NCI-H2227 (cell line): ENCODE measurements around the gene TAOK2.
"Not testable (repeated sequence)": the region's sequence is repeated elsewhere in the genome, so short reads cannot be mapped to it uniquely, and the experiment has no call there.

Experiments used
- DNase-seq: peaks from one replicate; lab custom pipeline; 2025; ENCODE audit not compliant: unreplicated experiment; lab: John Stamatoyannopoulos, UW

Gene TAOK2

DNA sequence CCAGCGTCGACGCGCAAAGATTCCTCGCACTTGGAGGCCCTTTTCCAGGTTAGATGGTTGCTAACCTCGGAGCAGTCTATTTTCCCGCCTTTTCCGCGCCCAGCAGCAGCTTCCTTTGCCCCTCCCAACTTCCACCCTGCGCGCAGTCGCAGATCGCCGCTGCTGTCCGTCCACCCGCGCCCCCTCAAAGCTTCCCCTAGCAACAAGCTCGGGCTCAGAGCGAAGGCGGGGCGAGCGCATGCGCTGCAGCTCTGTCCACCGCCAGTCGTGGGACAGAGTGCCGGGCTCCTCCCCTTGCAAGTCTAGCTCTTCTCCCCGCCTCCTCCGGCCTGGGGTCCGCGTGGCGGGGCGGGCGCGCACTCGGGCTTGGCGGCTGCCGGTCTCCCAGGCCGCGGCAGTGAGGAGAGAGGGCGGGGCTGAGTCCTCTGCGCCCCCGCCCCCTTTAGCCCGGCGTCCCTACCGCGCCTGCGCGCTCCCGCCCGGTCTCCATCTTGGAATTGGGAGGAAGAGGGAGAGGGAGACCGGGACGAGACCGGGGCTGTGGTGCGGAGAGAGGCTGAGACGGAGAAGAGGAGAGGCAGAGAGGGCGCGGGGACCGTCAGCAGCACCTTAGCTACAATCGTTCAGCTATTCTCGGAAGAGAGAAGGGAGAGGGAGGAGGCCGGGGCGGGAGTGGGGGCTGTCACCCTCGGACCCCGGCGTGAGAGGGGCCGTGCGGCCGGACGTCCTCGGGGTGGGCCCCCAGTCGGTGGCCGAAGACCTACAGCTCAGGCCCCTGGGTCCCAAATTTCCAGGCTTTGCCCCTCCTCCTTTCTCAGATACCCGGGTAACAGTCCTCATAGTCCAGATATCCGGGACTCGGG is at the start of gene TAOK2:
TSS of gene TAOK2 (plus strand) at position 485 of the 863 bp plus-strand sequence. CDS start 3,905 bp downstream, outside the sequence.
- peak; percentile 99 for DNase-seq

GRCh38 chr16:29925105-29925756 is 48.4 kb upstream of the TAOK2 start:
- DNase-seq: no peak

DNA sequence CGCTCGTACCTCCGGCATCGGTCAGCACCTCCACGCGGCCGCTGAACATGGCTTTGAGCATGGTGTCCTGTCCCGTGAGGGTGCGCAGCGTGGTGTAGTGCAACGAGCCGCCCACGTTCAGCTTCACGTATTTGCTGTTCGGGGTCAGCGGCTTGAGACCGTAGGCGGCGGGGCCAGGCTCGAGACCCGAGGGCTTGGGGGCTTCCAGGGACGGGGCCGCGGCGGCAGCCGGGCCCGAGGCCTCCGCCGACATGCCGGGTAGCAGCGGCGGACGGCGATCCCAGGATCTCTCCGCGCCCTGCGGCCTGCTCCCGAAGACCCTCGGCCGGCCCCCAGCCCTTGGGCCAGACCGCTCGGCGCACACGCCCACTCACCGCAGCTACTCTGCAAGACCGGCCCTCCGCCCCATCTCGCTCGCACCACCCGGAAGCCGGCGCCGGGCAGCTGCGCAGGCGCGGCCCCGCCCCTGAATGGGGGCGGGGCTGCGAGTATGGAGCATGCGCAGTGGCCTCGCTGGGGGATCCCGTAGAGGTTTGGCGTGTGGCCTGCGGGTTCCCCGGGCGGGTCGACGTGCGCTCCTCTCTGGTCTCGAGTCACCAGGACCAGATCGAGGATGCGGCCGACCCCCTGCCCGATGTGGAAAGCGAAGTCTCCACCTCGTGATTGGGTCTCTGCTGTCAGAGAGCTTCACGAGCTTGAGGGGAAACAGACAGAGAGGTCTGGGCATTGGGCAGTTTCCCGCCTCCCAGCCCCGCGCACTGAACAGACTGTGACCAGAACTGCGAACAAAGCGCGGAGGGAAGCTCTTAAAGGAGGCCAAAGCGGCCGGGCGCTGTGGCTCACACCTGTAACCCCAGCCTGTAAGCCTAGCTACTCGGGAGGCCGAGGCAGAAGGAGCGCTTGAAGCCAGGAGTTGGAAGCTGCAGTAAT is 47.6 kb upstream of the TAOK2 start, which contains the start of gene KCTD13:
TSS of gene KCTD13 (minus strand) at position 446 of the 930 bp plus-strand sequence. CDS start at position 253, 193 bp downstream.
- DNase-seq: peak; percentile 93

DNA sequence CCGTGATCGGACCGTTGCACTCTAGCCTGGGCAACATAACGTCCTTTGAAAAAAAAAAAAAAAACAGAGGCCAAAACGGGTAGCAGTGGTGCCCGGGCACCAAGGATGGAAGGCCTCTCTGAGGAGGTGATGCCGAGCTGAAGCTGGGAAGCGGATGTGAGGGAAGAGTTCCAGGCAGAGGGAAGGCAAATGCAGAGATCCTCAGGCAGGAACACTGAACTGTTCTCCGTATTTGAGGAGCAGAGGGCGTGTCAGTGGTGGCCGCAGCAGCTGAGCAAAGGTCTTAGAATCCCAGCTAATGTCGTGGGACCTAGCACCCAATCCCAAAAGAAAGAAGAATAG is 47.0 kb upstream of the TAOK2 start:
- DNase-seq: peak; percentile 66

GRCh38 chr16:29927070-29927905 is 46.4 kb upstream of the TAOK2 start:
- DNase-seq: peak; percentile 57

GRCh38 chr16:29931750-29932149 is 41.9 kb upstream of the TAOK2 start:
- not testable (repeated sequence) for DNase-seq

DNA sequence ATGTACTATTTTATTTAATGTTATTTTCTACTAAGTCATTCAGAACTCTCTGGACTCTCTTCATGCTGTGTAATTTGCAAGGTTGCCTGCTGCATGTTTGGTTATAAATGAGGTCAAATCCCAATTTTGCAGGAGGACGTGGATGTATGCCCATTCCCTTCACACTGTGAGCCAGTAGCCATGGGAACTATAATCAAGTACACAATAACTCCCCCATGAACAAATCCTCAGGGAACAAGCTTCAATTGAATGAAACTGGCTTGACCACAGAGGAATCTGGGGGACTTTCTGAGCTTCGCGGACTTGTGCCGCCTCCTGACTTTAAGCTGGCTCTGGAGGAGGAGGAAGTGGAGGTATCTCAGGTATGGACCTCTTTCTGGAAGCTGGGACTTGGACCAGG is 33.0 kb upstream of the TAOK2 start:
- DNase-seq: no peak

DNA sequence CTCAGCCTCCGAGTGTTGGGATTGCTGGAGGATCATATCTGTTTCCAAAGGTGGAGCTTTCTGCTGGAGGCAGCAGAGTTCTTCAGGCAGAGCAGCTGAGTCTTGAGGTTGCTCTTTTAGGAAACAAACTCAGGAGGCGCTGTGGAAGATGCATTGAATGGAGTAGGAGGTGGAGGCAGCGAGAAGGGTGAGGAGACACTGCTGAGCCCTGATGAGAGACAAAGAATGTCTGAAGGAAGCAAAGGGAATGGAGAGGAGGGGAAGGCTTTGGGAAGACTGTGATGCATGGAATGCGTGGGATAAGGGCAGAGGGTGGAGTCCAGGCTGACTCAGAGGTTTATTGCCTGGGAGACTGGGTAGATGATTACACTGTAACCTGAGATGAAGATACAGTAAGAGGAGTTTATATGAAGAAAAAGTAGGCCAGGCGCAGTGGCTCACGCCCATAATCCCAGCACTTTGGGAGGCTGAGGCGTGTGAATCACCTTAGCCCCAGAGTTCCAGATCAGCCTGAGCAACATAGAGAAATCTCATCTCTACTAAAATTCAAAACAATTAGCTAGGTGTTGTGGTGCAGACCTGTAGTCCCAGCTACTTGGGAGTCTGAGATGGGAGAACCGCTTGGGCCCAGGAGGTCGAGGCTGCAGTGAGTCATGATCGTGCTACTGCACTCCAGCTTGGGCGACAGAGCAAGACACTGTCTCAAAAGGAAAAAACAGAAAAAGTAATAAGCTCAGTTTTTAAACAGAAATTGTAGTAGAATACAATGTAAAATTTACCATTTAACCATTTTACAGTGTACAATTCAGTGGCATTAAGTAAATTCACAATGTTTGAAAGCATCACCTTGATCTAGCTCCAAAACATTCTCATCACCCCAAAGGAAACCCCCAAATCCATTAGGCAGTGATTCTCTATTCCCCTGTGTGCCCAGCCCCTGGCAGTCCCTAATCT is 29.5 kb upstream of the TAOK2 start:
- DNase-seq: peak; percentile 57

- no peak for DNase-seq
These were observed 25.8 kb upstream of the TAOK2 start for GRCh38 chr16:29947897-29948296.

DNA sequence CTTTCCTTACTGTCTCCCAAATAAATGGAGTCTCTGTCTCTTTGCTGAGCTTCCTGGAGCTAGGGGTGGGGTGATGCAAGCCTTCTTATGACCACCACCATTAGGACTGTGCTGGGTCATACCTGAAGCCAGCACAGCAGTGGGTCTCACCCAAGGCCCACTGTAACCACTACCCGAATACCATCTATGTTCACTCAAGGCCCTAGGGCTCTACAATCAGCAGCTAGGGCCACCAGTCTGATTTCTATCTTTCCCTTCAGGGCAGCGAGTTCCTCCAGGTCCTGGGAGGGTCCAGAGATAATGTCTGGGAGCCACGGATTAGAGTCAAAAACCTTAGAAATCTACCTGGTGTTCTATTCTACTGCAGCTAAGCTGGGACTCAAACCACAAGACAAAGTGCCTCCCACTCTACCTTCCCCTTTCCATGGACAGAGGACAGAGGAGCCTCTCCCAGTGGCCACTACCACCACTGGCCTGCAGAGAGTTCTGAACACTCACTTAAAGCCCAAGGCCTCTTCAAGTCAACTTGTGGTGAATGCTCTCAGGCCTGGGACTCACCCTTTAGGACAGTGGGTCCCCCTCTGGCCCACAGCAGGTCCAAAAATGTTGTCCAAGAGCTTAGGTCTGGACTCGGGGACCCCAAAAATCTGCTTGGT is 22.7 kb upstream of the TAOK2 start:
- no peak for DNase-seq

- no peak for DNase-seq
These were observed 21.9 kb upstream of the TAOK2 start for GRCh38 chr16:29951625-29952365.

DNA sequence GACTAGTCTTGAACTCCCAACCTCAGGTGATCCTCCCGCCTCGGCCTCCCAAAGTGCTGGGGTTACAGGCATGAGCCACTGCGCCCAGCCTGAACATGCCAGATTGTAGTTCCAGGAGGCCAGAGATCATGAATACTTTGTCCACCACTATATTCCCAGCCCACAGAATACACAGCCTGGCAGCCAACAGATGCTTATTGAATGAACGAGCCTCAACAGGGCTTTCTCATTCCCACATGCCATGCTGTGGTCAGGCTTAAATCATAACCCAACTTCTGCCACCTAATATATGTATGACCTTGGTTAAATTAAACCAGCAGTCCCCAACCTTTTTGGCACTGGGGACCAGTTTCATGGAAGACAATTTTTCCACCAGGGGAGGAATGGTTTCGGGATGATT is 14.9 kb upstream of the TAOK2 start:
- DNase-seq: no peak

- no peak for DNase-seq
These were observed 14.4 kb upstream of the TAOK2 start for GRCh38 chr16:29959293-29959692.

DNA sequence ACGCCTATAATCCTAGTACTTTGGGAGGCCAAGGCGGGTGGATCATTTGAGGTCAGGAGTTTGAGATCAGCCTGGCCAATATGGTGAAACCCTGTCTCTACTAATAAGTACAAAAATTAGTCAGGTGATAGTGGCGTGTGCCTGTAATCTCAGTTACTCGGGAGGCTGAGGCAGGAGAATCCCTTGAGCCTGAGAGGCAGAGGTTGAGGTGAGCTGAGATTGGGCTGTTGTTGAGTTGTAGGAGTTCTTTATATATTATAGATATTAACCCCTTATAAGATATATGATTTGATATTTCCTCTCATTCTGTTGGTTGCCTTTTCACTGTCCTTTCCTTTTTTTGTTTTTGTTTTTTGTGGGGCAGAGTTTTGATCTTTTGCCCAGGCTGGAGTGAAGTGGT is 13.8 kb upstream of the TAOK2 start:
- not testable (repeated sequence) for DNase-seq

- DNase-seq: no peak
These were observed 12.6 kb upstream of the TAOK2 start for GRCh38 chr16:29961127-29961478.

GRCh38 chr16:29961479-29962343 is 12.0 kb upstream of the TAOK2 start, which contains the start of gene TMEM219:
TSS of gene TMEM219 (plus strand) at chr16:29962079. CDS start at chr16:29963144, 1,065 bp downstream.
- DNase-seq: peak; percentile 97
